ENCODE results near the gene CLEC12A.

- no peak for TF ChIP-seq CTCF (IDR thresholded peaks at IDR 0.05)
- no peak for TF ChIP-seq POLR2A (IDR thresholded peaks at IDR 0.05)
These were observed 44.3 kb upstream of the CLEC12A start for GRCh38 chr12:9926876-9927275.
